Kasumi-1 (cell line): ENCODE measurements around the gene RASSF8.

Source experiments
- DNase-seq, 2 experiments: peaks; one replicate each; lab custom pipeline; 2025; lab: John Stamatoyannopoulos, UW

RASSF8 gene

DNA sequence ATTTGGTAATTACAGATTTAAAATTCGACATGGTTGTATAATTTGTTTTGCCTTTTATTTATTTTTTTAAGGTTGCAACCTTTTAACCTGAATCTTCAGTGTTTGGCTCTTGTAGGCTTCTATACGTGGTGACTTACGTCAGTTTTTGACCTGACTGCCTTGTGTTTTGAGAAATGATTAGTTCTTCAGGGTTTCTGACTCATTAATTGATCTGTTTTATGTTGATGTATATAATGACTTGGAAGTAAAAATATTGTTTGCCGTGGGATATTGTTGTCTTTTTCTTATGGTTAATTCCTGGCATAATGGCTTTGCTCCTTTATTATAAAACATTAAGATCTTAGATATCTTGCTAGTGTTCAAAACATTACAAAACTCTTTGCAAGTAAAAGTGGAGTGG lies 2.5 kb downstream of the RASSF8 start:
- DNase-seq = no peak

DNA sequence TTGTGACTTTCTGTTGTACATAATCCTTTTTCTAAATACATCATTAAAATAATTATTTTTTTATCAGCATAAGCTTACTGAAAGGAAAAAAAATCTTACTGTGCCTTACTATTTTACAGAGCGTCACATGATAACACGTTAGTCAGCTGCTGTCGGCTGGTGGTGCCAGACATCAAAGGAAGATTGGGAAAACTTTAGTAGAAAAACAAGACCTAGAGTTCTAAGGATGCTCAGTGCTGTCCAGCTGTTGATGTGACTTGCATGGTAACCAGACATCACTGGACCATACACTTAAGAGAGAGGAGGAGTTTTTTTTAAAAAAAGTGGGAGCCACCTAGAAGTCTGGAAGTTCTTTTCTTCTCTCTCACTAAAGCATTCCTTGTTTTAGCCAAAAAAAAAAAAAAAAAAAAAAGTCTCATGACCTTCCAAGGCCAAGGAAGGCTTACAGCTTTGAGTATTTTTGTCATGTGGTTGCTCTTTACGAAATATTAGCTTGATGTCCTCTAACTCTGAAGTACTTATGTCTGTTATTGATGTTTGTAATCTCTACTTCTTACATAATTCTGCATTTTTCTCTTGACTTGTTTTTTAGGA lies 4.5 kb downstream of the RASSF8 start:
- no peak for DNase-seq

DNA sequence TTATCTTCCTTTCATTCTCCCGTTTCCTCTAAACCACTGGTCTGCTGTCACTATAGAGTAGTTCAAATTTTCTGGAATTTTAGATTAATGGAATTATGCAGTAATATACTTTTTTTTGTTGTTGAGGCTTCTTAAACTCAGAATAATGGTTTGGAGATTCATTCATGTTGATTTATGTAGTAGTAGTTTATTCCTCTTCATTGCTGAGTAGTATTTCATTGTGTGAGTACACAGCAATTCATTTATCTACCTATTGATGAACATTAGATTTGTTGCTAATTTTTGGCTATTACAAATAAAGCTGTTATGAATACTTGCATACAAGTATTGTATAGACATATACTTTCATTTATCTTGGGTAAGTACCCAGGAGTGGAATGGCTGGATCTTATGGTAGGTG lies 7.2 kb downstream of the RASSF8 start:
- DNase-seq = no peak

DNA sequence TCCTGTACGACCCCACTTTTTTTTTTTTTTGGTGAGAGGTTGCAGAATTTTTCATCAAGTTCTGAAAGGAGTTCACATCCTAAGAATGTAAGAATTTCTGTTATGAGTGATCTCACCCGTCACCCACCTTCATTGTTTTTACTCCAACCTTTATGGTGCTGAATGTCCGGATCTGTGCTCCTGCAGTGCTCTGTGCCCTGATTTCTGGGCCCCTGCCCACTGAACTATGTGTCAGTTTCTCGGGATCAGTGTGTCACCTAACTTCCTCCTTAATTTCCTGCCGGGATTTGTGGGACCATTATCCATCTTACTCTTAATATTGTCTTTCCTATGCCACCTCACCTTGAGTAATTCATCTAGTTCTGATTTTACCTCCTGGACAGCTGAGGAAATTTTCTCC lies 11.6 kb downstream of the RASSF8 start:
- no peak for DNase-seq

DNA sequence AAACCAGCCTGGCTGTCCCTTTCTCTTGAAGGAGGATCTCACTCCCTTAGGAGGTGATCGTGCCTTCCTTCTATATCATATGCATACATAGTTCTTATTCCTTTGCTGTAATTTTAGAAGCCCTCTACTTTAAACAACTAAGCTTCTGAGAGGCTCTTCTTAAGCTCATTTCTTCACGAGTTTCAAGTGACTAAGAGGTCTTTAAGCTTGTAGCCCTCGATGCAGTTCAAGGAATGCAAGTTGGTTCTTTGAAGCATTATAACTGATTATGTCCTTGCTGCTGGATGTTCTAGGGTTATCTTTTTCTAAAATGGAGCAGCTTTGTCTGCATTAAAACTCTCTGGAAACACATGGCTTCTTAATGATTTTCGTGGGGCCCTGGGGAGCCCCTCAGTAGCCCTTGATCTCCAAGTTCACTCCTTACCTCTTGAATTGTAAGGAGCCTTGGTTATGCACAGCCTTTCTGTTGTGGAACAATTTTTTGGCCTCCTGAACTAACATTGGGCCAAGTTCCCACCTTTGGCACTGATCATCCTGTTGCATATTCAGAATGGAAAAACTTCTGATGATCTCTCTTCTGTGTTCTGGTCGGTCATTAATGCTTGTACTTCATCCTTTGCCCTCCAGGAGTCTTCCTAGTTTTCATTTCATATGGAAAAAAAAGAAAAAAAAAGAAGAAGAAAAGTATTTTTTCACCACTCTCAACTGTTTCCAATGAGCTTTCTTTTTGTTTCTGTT lies 12.6 kb downstream of the RASSF8 start:
- DNase-seq = no peak

DNA sequence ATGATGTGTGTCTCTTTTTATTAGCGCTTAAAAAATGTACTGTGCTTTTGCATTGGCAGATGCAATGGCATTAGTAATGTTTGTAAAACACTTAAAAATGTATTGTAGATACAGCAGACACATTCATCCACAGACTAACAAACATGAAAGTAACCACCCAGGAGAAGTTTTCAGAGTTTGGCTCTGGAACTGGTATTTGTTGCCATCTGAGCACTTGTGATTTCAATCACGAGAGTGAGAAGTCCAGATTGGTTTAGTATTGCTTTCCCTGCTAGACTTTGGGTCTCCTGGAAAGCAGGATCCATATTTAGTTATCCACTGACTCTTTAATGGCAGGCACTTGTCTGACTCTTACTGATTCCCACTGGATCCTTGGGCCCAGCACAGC lies 13.2 kb downstream of the RASSF8 start:
- no peak for DNase-seq

DNA sequence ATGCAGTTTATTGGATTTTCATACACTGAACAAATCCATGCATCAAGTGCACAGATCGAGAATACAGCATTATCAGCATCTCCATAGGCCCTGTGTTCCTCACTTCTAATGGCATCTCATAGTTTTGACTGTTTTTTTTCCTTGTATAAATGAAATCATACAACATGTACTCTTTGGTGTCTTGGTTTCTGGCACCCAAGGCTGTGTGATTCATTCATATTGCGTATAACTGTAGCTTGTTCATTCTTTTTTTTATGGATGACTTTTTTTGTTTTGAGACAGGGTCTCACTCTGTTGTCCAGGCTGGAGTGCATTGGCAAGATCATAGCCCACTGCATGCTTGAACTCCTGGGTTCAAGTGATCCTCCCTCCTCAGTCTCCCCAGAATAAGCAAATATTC lies 14.3 kb downstream of the RASSF8 start:
- DNase-seq = no peak

DNA sequence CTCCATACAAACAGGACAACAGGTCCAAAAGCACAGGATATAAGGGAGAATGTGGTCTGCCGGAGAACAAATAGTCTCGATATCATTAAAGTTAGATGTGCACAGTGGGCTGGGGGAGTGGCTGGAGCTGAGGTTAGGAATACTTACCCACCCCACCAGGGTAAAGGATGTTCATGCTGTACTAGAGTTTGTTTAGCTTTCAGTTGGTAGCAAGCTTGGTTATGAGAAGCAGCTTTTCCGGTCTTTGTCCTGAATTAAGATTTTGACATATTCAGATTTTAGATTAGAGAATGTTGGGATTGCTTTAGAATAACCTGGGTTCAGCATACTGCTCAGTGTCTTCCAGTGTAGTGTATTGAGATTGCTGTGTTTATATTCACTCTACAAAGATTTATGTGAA lies 16.7 kb downstream of the RASSF8 start:
- DNase-seq = no peak

DNA sequence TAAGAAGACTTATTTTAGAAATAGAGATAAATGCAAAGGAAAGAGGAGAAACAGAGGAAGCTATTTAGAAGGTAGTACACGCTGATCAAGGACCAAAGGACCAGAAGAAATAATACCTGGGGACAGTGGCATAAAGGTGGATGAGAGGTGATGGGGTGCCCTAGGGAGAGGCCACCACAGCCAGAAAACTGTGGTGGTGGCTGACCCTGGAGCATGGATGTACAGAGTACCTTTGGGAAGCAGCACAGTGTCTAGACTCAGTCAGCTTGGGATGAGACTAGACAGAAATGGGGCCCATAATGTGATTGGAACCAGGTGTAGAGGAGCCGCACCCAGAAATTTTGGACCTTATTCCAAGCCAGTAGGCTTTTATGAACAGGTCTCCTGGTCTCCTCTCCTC lies 17.2 kb downstream of the RASSF8 start:
- DNase-seq = no peak

DNA sequence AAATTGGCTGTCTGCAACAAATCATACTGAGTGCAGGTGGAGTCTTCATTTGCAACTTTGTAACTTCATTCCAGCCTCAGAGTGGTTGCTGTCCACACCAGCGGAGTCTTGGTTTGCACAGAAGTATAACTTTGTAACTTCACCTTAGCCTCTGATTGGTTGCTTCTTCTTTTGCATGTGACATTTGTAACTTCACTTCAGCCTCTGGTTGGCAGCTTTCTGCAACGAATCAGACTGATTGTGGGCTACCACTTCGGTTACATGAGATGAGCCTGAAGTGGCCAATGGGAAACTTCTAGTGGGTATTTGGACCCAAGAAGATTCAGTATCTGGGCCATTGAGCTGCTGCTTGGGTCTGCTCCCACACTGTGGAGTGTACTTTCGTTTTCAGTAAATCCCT lies 17.8 kb downstream of the RASSF8 start:
- no peak for DNase-seq

DNA sequence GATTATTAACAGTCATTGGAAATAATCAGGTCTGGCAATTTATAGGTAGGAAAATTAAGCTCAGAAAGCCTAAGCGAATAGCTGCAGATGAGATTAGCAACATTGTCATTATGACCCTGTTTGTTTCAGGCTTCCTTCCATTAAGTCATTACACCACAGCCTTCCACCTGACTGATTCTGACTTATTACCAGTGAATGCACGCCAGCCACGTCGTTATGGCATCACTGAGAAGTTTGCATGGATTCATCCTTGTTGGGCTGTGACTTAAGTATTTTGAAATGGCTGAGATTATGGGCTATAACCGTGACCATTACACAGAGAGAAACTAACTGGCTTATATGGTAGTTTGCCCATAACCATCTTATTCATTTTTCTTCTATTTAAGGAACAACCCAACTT lies 18.6 kb downstream of the RASSF8 start:
- DNase-seq = no peak

DNA sequence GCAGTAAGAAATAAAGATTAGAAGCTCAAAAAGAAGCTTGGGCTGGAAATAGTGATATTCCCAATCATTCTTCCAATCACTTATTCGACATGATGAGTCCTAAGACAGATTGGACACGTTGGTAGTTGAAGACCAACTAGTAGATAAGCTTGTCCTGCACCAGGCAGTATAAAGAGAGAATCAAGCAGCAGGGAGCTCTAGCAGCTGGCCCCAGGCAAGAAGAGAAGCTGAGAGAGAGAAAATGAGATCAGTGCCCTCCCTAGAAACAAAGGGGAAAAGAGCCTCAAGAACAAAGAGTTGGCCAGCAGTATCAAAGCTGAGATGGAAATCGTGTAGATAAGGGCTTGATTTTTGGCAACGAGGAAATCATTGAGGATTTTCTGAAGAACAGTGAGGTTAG lies 20.6 kb downstream of the RASSF8 start:
- DNase-seq = no peak

DNA sequence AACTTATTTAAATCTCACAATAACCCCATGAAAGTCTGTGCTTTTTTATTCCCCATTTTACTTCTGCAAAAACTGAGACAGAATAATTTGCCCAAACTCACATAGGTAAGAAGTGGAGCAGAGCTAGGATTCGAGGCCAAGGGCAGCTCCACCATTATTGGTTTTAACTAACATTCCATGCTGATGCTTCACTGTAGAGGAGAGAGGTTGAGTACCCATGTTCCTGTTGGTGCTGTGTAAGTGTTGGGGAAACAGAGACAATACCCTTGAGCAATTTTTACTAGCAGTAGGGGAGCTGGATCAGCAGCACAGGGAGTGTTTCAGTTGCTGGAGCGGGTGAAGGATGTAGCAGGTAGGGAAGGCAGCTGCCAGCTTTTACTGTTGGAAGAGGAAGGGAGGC lies 21.1 kb downstream of the RASSF8 start:
- no peak for DNase-seq

DNA sequence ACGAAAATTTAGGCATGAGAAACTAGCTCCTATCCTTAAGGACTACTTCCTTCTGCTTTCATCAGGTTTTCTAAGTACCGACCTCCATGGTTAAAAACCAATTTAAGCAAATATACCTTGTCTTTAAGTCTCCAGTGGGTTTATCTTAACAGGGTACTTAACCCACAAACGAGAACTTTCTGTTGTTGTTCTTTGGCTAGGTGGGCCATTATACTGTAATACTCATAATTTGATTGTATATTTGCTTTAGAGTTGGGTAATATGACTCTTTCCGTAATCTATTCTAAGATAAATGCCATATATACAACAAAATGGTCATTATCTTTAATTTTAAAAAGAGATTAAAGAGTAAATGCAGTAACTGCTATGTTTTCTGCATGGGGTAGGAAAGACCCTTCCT lies 21.6 kb downstream of the RASSF8 start:
- no peak for DNase-seq

DNA sequence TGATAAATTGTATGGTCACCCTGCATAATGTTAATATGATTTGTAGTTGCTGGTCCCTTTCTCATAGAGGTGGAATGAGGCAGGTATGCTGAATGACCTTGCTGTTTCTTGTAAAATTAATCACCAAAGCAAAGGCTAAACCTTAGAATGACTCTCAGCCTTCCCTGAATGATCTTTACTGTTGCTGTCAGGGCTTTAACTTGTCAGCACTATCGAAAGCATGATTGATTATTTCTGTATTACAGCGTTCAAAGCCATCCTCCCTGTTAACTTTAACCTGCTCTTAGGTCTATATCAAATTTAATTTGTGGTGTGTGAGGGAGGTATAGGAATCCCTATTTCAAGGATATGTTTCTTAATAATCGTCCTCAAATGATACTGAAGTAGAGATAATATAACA lies 23.1 kb downstream of the RASSF8 start:
- no peak for DNase-seq

DNA sequence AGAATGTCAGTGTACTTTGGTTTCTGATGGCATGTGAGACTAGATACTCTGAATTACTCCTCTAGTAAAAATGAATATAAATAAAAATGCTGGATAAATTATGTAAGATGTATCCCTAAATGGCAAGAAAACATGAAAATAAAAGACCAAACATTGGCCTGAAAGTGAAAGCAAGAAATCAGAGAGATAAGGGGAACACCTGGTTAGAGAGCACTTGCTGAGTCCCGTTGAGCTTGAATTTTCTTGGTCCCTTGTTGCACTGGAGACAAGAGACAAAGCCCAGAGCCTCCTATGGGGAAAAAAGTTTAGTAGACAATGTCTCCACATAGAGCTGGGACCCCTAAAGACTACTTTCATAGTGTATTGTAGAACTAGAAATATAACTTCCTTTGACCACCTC lies 23.9 kb downstream of the RASSF8 start:
- no peak for DNase-seq

DNA sequence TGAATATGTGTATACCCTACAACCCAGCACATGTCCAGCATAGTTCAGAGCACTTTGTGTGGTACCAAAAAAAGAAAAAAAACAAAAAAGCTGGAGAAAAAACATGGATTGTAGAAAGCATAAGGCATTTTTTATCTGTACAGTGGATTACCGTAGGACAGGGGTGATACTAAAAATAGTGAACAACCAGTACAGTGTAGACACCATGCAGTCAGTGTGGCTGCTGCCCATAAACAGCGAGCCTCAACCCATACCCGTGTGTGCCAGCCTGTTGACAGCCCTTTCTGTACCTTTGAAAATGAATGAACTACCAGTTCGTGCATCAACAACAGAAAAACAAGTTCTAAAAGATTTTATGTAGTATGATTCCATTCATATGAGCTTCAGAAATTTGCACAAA lies 25.1 kb downstream of the RASSF8 start:
- DNase-seq = no peak

DNA sequence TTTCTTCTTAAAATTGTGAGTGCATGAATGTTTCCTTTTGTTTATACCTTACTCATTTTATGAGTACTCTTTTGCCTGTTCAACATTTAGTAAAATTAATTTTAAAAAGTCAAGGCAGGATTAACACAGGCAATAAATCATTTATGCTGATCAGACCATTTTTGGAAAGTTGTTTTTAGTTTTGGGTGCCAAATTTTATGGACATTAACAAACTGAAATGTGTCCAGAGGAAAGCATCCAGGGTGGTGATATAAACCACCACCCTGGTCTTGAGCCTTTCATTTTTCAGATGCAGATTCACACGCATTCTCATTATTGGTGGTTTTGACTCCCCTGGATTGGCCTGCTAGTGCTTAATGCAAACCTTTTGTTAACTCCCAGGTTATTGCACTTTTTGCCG lies 26.3 kb downstream of the RASSF8 start:
- DNase-seq = no peak

DNA sequence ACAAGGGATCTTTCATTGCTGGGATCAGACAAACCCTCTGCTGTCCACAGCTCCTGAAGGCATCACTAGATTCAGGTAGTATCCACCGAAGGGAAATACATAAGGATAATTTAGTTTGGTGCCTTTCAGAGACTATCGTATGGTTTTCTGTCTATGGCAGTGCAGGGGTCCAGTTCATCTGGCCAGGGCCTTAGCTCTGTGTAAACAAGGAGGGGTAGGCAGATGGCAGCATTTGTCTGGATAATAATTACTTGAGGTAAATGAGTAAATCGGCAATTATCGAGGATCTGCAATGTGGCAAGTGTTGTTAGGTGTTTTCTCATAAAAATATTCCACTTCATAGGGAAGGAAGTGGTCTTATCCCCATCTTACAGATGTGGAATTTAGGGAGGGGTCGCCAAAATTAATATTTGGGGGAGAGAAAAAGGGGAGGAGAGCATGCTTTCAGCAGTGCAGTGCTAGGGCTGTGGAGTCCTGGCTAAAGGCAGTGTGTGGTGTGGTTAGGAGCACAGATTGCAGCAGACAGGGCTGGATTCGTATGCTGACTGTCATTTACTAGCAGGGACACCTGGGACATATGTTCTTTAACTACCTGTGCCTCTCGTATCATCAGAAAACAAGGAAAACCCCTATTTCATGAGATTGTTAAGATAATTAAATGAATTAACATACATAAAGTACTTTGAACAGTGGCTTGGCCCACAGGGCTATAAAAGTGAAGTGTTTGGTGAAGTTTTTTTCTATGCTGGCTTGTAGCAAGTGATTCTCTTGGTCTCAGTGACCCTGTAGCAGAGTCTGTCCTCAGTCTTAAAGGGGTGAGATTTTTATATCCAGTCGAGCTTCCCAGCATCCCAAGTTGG lies 27.1 kb downstream of the RASSF8 start:
- DNase-seq = no peak

DNA sequence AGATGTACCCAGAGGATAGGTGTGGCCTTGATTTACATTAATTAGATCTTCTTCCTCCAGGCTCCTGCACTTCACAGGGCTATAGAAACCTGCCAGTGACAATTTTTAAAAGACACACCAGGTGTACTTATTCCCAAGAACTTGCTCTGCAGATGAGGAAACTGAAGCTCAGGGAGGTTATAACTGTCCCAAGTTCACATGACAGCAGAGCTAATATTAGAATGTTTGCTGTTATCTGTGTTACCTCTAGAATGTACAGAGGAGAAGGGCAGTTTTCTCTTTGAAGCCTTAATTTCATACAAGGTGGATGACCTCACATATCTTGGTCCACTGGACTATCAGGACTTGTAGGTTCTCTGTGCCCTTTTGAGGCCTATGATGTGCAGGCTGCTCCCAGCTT lies 27.7 kb downstream of the RASSF8 start:
- DNase-seq = no peak

DNA sequence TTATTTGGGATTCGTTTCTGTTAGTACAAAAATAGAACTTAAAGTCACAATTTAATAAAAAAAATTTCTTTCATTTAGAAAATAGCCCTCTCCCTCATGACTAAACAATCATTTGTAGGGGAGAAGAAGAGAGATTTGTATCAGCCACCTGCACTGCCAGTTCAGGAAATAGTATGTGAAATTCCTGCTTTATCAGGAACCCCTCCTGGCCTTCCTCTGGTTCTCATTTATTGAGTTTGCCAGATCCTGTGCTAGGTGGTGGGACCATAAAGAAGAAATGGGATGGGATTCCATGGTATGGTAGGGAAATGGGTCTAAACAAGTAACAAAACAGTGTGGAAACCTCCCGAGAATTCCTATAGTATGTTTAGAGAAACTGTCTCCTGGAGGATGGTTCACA lies 30.0 kb downstream of the RASSF8 start:
- no peak for DNase-seq

DNA sequence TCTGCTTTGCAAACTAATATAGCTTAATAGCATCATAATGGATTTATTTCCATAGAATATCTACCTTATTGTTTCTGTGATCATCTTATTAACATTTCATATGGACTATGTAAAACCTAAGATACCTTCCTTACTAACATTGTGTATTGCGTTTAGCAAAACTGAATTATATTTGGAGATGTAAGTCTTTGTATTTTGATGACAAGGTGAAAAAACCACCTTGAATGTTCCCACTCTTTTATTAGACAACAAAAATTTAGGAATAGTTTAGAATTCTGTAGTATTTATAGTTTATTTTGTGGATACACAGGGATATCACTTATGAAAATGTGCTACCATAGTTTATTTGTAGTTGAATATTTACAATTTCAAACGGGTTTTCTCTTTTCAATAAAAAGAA lies 32.0 kb downstream of the RASSF8 start:
- DNase-seq = no peak

DNA sequence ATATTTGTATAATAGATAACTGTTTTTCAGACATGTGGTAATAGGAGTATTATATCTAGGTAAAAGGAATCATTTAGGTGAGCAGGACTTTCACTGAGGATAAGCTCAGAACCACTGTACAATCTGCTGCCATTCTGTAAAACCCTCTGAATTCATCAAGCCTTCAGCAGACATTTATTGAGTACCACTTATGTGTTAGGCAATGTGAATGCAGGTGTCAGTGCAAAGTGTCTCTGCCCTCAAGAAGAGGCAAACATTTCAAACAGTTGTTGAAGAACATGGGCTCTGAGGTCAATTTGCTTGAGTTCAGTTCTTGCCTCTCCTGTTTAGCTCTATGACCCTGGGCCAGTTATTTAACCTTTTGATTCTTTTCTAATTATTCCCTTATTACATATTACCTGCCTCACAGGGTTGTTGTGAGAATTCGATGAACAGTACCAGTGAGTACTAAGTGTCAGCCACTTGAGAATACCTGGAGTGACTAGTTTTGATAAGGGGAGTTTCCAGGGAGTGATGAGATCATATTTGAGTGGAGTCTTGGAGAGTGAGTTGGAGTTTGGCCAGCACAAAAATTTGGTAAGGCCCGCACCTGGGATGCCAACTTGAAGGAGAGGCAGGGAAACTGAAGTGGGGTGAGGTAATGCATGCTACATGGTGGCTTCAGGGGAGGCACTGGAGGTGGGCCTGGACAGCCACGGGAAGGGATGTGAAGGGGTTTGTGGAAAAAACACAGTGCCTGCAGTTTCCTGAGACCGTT lies 33.7 kb downstream of the RASSF8 start:
- no peak for DNase-seq
